Measurements from ENCODE around the gene OBSCN.

The OBSCN gene

DNA sequence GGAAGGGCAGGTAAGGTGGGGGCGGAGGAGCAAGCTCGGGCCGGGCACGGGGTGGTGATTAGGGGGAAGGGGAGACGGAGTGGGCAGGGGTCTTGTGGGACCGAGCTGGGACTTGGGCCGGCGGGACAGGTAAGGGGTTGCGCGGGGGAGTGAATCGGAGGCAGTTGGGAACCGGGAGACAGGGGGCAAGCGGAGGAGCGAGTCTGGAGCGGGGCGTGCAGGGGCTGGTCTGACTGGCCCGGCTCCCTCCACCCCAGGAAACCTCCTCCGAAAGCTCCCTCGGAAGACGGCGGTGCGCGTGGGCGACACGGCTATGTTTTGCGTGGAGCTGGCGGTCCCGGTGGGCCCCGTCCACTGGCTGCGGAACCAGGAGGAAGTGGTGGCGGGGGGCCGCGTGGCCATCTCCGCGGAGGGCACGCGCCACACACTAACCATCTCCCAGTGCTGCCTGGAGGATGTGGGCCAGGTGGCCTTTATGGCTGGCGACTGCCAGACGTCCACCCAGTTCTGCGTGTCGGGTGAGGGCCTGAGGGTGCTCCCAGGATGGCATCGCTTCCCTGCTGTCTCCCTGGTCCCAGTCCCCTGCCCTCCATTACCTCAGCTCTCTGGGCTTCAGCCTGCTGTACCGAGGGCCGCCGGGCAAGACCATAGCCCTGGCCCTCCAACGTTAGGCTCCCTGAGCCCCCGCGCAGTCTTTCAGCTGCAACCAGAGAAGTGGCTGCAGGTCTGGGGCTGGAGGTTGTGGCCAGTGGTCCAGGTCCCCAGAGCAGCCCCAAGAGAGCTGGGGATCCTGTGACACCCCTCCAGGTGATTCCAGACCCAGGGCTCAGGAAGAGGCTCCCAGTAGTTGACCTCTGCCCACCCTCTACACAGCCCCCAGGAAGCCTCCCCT, 6.3 kb downstream of the OBSCN start:
- peaks cover 3% of the 10 kb centered on the region for H3K4me1 ChIP-seq (ENCODE audit: insufficient read depth, low read length, poor library complexity, severe bottlenecking)
- H3K4me3 ChIP-seq (ENCODE audit: low read length, poor library complexity, severe bottlenecking), result peak overlapping the region; percentile 32

GRCh38 chr1:228214921-228215662, 7.2 kb downstream of the OBSCN start:
- H3K4me1 ChIP-seq (ENCODE audit: insufficient read depth, low read length, poor library complexity, severe bottlenecking), result peaks cover 3% of the 10 kb centered on the region
- no peak overlapping the region for H2AFZ ChIP-seq (ENCODE audit: low read length)
- H3K9me3 ChIP-seq (ENCODE audit: insufficient read depth, low read depth, low read length), result no peaks in the 10 kb centered on the region
- H3K4me2 ChIP-seq (ENCODE audit: low read depth, low read length, poor library complexity, severe bottlenecking), result no peak overlapping the region
- H3F3A ChIP-seq (ENCODE audit: low read depth), result no peaks in the 10 kb centered on the region
- H3K9ac ChIP-seq (ENCODE audit: low read depth, low read length, poor library complexity, severe bottlenecking), result no peak overlapping the region
- H4K20me1 ChIP-seq (ENCODE audit: insufficient read depth, low read length, poor library complexity, severe bottlenecking), result no peaks in the 10 kb centered on the region
- H3K4me3 ChIP-seq (ENCODE audit: low read length, poor library complexity, severe bottlenecking), result no peak overlapping the region
- no peaks in the 10 kb centered on the region for H3K79me2 ChIP-seq (ENCODE audit: insufficient read depth, low read length)
- no peaks in the 10 kb centered on the region for H3K36me3 ChIP-seq (ENCODE audit: insufficient read depth, low read length)
- TF ChIP-seq EZH2phosphoT487 (IDR thresholded peaks at IDR 0.05; ENCODE audit: borderline replicate concordance), result no peak
- no peak for TF ChIP-seq CTCF (conservative IDR thresholded peaks at IDR 0.05; ENCODE audit: low read length)
- no peaks in the 10 kb centered on the region for H3K9me2 ChIP-seq (replicated peaks; ENCODE audit: low read depth, low read length)
- no peaks in the 10 kb centered on the region for H3K27me3 ChIP-seq (ENCODE audit: insufficient read depth, low read length, poor library complexity, severe bottlenecking)

More for the DNA sequence above, 6.3 kb downstream of the OBSCN start:
- no peaks in the 10 kb centered on the region for H3K9me2 ChIP-seq (replicated peaks; ENCODE audit: low read depth, low read length)
- no peak overlapping the region for H3K9ac ChIP-seq (ENCODE audit: low read depth, low read length, poor library complexity, severe bottlenecking)
- H3K9me3 ChIP-seq (ENCODE audit: insufficient read depth, low read depth, low read length), result no peaks in the 10 kb centered on the region
- H3F3A ChIP-seq (ENCODE audit: low read depth), result no peaks in the 10 kb centered on the region
- H3K36me3 ChIP-seq (ENCODE audit: insufficient read depth, low read length), result no peaks in the 10 kb centered on the region
- TF ChIP-seq EZH2phosphoT487 (IDR thresholded peaks at IDR 0.05; ENCODE audit: borderline replicate concordance) (no peak), CTCF (conservative IDR thresholded peaks at IDR 0.05; ENCODE audit: low read length) (no peak)
- no peaks in the 10 kb centered on the region for H3K27me3 ChIP-seq (ENCODE audit: insufficient read depth, low read length, poor library complexity, severe bottlenecking)
- no peaks in the 10 kb centered on the region for H4K20me1 ChIP-seq (ENCODE audit: insufficient read depth, low read length, poor library complexity, severe bottlenecking)
- H3K4me2 ChIP-seq (ENCODE audit: low read depth, low read length, poor library complexity, severe bottlenecking), result peak overlapping the region; percentile 40
- H3K79me2 ChIP-seq (ENCODE audit: insufficient read depth, low read length), result no peaks in the 10 kb centered on the region
- H2AFZ ChIP-seq (ENCODE audit: low read length), result no peak overlapping the region

GRCh38 chr1:228215663-228216116, 7.8 kb downstream of the OBSCN start:
- Histone ChIP-seq H2AFZ (ENCODE audit: low read length) (no peak overlapping the region), H3K4me2 (ENCODE audit: low read depth, low read length, poor library complexity, severe bottlenecking) (no peak overlapping the region), H3K79me2 (ENCODE audit: insufficient read depth, low read length) (no peaks in the 10 kb centered on the region), H3K36me3 (ENCODE audit: insufficient read depth, low read length) (no peaks in the 10 kb centered on the region), H3K9me3 (ENCODE audit: insufficient read depth, low read depth, low read length) (no peaks in the 10 kb centered on the region), H3K4me1 (ENCODE audit: insufficient read depth, low read length, poor library complexity, severe bottlenecking) (peaks cover 3% of the 10 kb centered on the region), H4K20me1 (ENCODE audit: insufficient read depth, low read length, poor library complexity, severe bottlenecking) (no peaks in the 10 kb centered on the region), H3K9ac (ENCODE audit: low read depth, low read length, poor library complexity, severe bottlenecking) (no peak overlapping the region), H3F3A (ENCODE audit: low read depth) (no peaks in the 10 kb centered on the region), H3K4me3 (ENCODE audit: low read length, poor library complexity, severe bottlenecking) (no peak overlapping the region), H3K27me3 (ENCODE audit: insufficient read depth, low read length, poor library complexity, severe bottlenecking) (no peaks in the 10 kb centered on the region), H3K9me2 (replicated peaks; ENCODE audit: low read depth, low read length) (no peaks in the 10 kb centered on the region)
- no peak for TF ChIP-seq EZH2phosphoT487 (IDR thresholded peaks at IDR 0.05; ENCODE audit: borderline replicate concordance)
- no peak for TF ChIP-seq CTCF (conservative IDR thresholded peaks at IDR 0.05; ENCODE audit: low read length)
